Right atrium auricular region (tissue), 2 donors: ENCODE data around the gene HBG2. TPM values are rescaled to one million over a fixed set of nuclear protein-coding genes. Genes with fewer than 3 reads are reported as not detected.
"Not testable (repeated sequence)": the region's sequence is repeated elsewhere in the genome, so short reads cannot be mapped to it uniquely, and the experiment has no call there.

Experiments
- DNase-seq: peaks from one replicate; pipeline ENCODE4 v3.0.0-alpha.2; 2019; ENCODE audit warnings: low spot score
- H3K27ac ChIP-seq, 2 donors: fragments of 200-600 bp; sonication (generic); 1 replicate in 1 of 2; 2 replicates in 1 of 2; pipeline ENCODE4 v1.5.1; 2016 to 2019
- H3K27me3 ChIP-seq, 2 donors: fragments of 200-600 bp; sonication (generic); one replicate each; pipeline versions ENCODE4 v1.5.1 to v1.6.0; 2017 to 2019
- H3K36me3 ChIP-seq: fragments of 200-600 bp; sonication (generic); one replicate; pipeline ENCODE4 v1.5.1; 2016
- H3K4me1 ChIP-seq, 2 donors: fragments of 200-600 bp; sonication (generic); one replicate each; pipeline versions ENCODE4 v1.5.1 to v1.6.0; 2017 to 2019
- H3K4me3 ChIP-seq, 2 donors: fragments of 200-600 bp; sonication (generic); 1 replicate in 1 of 2; 2 replicates in 1 of 2; pipeline ENCODE4 v1.5.1; 2017 to 2019; ENCODE audit warnings: mild to moderate bottlenecking in 1 of 2, moderate library complexity in 1 of 2
- H3K9me3 ChIP-seq, 2 donors: fragments of 200-600 bp; sonication (generic); one replicate each; pipeline ENCODE4 v1.5.1; 2019
- CTCF ChIP-seq, 2 donors: fragments of 200-600 bp; sonication (generic); IDR thresholded peaks; one replicate each; pipeline ENCODE4 v1.5.1; 2019; ENCODE audit warnings: antibody characterized with exemption in 2 of 2
- total RNA-seq, 2 donors: library from RNA; depleted of rRNA; stranded (reverse); fragments of >200 nt; gene quantifications; one replicate each; pipeline ENCODE4 v1.1.0, GENCODE V29; 2016

HBG2 gene
- total RNA-seq, 2 donors from 2014 or later: 0.90 TPM; not detected in 1

- no peak for TF ChIP-seq CTCF (IDR thresholded peaks at IDR 0.05)
- Histone ChIP-seq H3K9me3 (no peaks in the 10 kb centered on the region), H3K4me1 (no peaks in the 10 kb centered on the region), H3K27me3 (no peaks in the 10 kb centered on the region), H3K4me3 (no peak overlapping the region), H3K27ac (no peak overlapping the region), H3K36me3 (no peaks in the 10 kb centered on the region)
- no peak for DNase-seq
Measured at GRCh38 chr11:5297721-5298323, 43.2 kb upstream of the HBG2 start.

GRCh38 chr11:5294342-5294995 is 39.9 kb upstream of the HBG2 start:
- H3K27me3 ChIP-seq, H3K9me3 ChIP-seq: not testable (repeated sequence)

GRCh38 chr11:5293028-5293427 is 38.4 kb upstream of the HBG2 start:
- TF ChIP-seq CTCF (IDR thresholded peaks at IDR 0.05): no peak
- Histone ChIP-seq H3K4me1 (no peaks in the 10 kb centered on the region), H3K4me3 (no peak overlapping the region), H3K36me3 (no peaks in the 10 kb centered on the region), H3K27me3 (no peaks in the 10 kb centered on the region), H3K9me3 (no peaks in the 10 kb centered on the region), H3K27ac (no peak overlapping the region)
- no peak for DNase-seq

More at GRCh38 chr11:5294342-5294995, 39.9 kb upstream of the HBG2 start:
- H3K4me1 ChIP-seq, H3K36me3 ChIP-seq, H3K4me3 ChIP-seq, DNase-seq, H3K27ac ChIP-seq: not testable (repeated sequence)

- H3K36me3 ChIP-seq: no peaks in the 10 kb centered on the region
- no peaks in the 10 kb centered on the region for H3K4me1 ChIP-seq
- no peak overlapping the region for H3K4me3 ChIP-seq
- no peak for DNase-seq
- H3K27ac ChIP-seq: no peak overlapping the region
- peak in 1 of 2 donors; percentile 21 for TF ChIP-seq CTCF (IDR thresholded peaks at IDR 0.05)
- no peaks in the 10 kb centered on the region for H3K9me3 ChIP-seq
- no peaks in the 10 kb centered on the region for H3K27me3 ChIP-seq
Measured at GRCh38 chr11:5291207-5291838, 36.7 kb upstream of the HBG2 start.

- DNase-seq: no peak
- H3K36me3 ChIP-seq: no peaks in the 10 kb centered on the region
- H3K4me1 ChIP-seq: no peaks in the 10 kb centered on the region
- H3K27ac ChIP-seq: no peak overlapping the region
- H3K27me3 ChIP-seq: no peaks in the 10 kb centered on the region
- H3K9me3 ChIP-seq: no peaks in the 10 kb centered on the region
- no peak overlapping the region for H3K4me3 ChIP-seq
- no peak for TF ChIP-seq CTCF (IDR thresholded peaks at IDR 0.05)
Measured at GRCh38 chr11:5290106-5290505, 35.5 kb upstream of the HBG2 start.

- no peak overlapping the region for H3K27ac ChIP-seq
- no peak for DNase-seq
- H3K36me3 ChIP-seq: no peaks in the 10 kb centered on the region
- no peak for TF ChIP-seq CTCF (IDR thresholded peaks at IDR 0.05)
- no peaks in the 10 kb centered on the region for H3K27me3 ChIP-seq
- H3K9me3 ChIP-seq: no peaks in the 10 kb centered on the region
- no peaks in the 10 kb centered on the region for H3K4me1 ChIP-seq
- H3K4me3 ChIP-seq: no peak overlapping the region
Measured at GRCh38 chr11:5289696-5290095, 35.1 kb upstream of the HBG2 start.
